SK-N-MC (cell line): ENCODE data around the gene PPT2.

ENCODE experiments used
- EZH2 ChIP-seq: fragments of 200-600 bp; sonication (generic); IDR thresholded peaks from one replicate; pipeline ENCODE4 v1.6.1; 2017; ENCODE audit warnings: antibody characterized with exemption
- POLR2AphosphoS5 ChIP-seq: IDR thresholded peaks from 2 replicates; pipeline ENCODE4 v1.6.1; 2012; ENCODE audit warnings: mild to moderate bottlenecking, low read depth, low read length, borderline replicate concordance

- TF ChIP-seq EZH2 (no peak), POLR2AphosphoS5 (no peak)
Observed at GRCh38 chr6:32156891-32157290, 3.0 kb downstream of the PPT2 start.
